Mesodermal cell (in vitro differentiated cells): ENCODE results near the gene DPH1.

ENCODE experiments used
- H3K27ac ChIP-seq: 2 replicates; pipeline ENCODE4 v1.7.0; 2013; ENCODE audit warnings: mild to moderate bottlenecking, low read depth, low read length, moderate library complexity; ENCODE audit not compliant: severe bottlenecking
- H3K36me3 ChIP-seq: 2 replicates; pipeline ENCODE4 v1.7.1; 2013; ENCODE audit warnings: mild to moderate bottlenecking, low read length, moderate library complexity; ENCODE audit not compliant: control insufficient read depth, insufficient read depth
- H3K4me1 ChIP-seq: one replicate; pipeline ENCODE4 v1.7.1; 2013; ENCODE audit warnings: mild to moderate bottlenecking, low read length; ENCODE audit not compliant: insufficient read depth, control insufficient read depth, poor library complexity, severe bottlenecking
- H3K4me3 ChIP-seq: 2 replicates; pipeline ENCODE4 v1.7.0; 2013; ENCODE audit warnings: low read length, control low read depth, mild to moderate bottlenecking; ENCODE audit not compliant: insufficient read depth, poor library complexity, severe bottlenecking; ENCODE audit errors: extremely low read depth
- H3K9me3 ChIP-seq: 2 replicates; pipeline ENCODE4 v1.7.1; 2013; ENCODE audit warnings: mild to moderate bottlenecking, low read length, moderate library complexity; ENCODE audit not compliant: control insufficient read depth
- WGBS, 2 experiments: methylation state at CpG; one replicate each; pipeline ENCODE4 v1.1.5; 2013; ENCODE audit warnings: missing lambda C conversion rate in 2 of 2; ENCODE audit not compliant: insufficient coverage in 2 of 2; 5-methylcytosine and 5-hydroxymethylcytosine counted together

The DPH1 gene

GRCh38 chr17:2020721-2021120 lies 9.2 kb upstream of the DPH1 start:
- H3K36me3 ChIP-seq, result no peaks in the 10 kb centered on the region
- H3K27ac ChIP-seq, result no peak overlapping the region
- 40 to 78% methylated on average over 1 to 8 of the region's 8 CpGs for WGBS, 2 experiments
- H3K4me3 ChIP-seq, result no peak overlapping the region
- no peaks in the 10 kb centered on the region for H3K4me1 ChIP-seq
- no peaks in the 10 kb centered on the region for H3K9me3 ChIP-seq

GRCh38 chr17:2022647-2023240 lies 7.2 kb upstream of the DPH1 start:
- H3K36me3 ChIP-seq, result no peaks in the 10 kb centered on the region
- H3K9me3 ChIP-seq, result no peaks in the 10 kb centered on the region
- H3K27ac ChIP-seq, result no peak overlapping the region
- 88 to 90% methylated on average over 13 to 14 of the region's 15 CpGs for WGBS, 2 experiments
- H3K4me3 ChIP-seq, result no peak overlapping the region
- no peaks in the 10 kb centered on the region for H3K4me1 ChIP-seq

GRCh38 chr17:2023256-2023655 lies 6.7 kb upstream of the DPH1 start:
- WGBS, 2 experiments, result 32 to 40% methylated on average over 9 to 14 of the region's 16 CpGs
- Histone ChIP-seq H3K27ac (no peak overlapping the region), H3K4me1 (no peaks in the 10 kb centered on the region), H3K9me3 (no peaks in the 10 kb centered on the region), H3K4me3 (no peak overlapping the region), H3K36me3 (no peaks in the 10 kb centered on the region)

GRCh38 chr17:2023692-2024571 lies 6.0 kb upstream of the DPH1 start:
- Histone ChIP-seq H3K36me3 (no peaks in the 10 kb centered on the region), H3K4me3 (peak overlapping the region; percentile 42), H3K27ac (no peak overlapping the region), H3K4me1 (no peaks in the 10 kb centered on the region), H3K9me3 (no peaks in the 10 kb centered on the region)
- 2% methylated on average over 59 to 74 of the region's 85 CpGs for WGBS, 2 experiments

- WGBS, 2 experiments, result 0 to 1% methylated on average over 69 to 70 of the region's 73 CpGs
- H3K36me3 ChIP-seq, result no peaks in the 10 kb centered on the region
- H3K4me3 ChIP-seq, result peak overlapping the region; percentile 42
- no peaks in the 10 kb centered on the region for H3K4me1 ChIP-seq
- no peaks in the 10 kb centered on the region for H3K9me3 ChIP-seq
- no peak overlapping the region for H3K27ac ChIP-seq
These were observed 5.3 kb upstream of the DPH1 start for GRCh38 chr17:2024572-2025219.

GRCh38 chr17:2025220-2025621 lies 4.7 kb upstream of the DPH1 start, which contains the start of gene RTN4RL1:
RTN4RL1 (minus strand) TSS chr17:2025334; CDS start chr17:2024865, 469 bp downstream.
- H3K36me3 ChIP-seq, result no peaks in the 10 kb centered on the region
- WGBS, 2 experiments, result 0 to 1% methylated on average over 21 to 37 of the region's 47 CpGs
- H3K4me1 ChIP-seq, result no peaks in the 10 kb centered on the region
- H3K4me3 ChIP-seq, result peak within 1 kb of the TSS; percentile 42
- no peaks in the 10 kb centered on the region for H3K9me3 ChIP-seq
- no peak within 1 kb of the TSS for H3K27ac ChIP-seq

- WGBS, 2 experiments, result 1 to 2% methylated on average over 39 to 47 of the region's 55 CpGs
- H3K4me3 ChIP-seq, result peak overlapping the region; percentile 42
- no peak overlapping the region for H3K27ac ChIP-seq
- H3K36me3 ChIP-seq, result no peaks in the 10 kb centered on the region
- H3K9me3 ChIP-seq, result no peaks in the 10 kb centered on the region
- peaks cover under 1% of the 10 kb centered on the region for H3K4me1 ChIP-seq
These were observed 4.2 kb upstream of the DPH1 start for GRCh38 chr17:2025622-2026309.

GRCh38 chr17:2027528-2028233 lies 2.3 kb upstream of the DPH1 start:
- WGBS, 2 experiments, result 90% methylated on average over 6 to 9 of the region's 11 CpGs
- no peak overlapping the region for H3K27ac ChIP-seq
- H3K4me1 ChIP-seq, result peaks cover 3% of the 10 kb centered on the region
- H3K36me3 ChIP-seq, result no peaks in the 10 kb centered on the region
- no peaks in the 10 kb centered on the region for H3K9me3 ChIP-seq
- no peak overlapping the region for H3K4me3 ChIP-seq

GRCh38 chr17:2028234-2028614 lies 1.7 kb upstream of the DPH1 start:
- WGBS, 2 experiments, result 86 to 88% methylated on average over 5 of the region's 5 CpGs
- Histone ChIP-seq H3K27ac (no peak overlapping the region), H3K4me3 (no peak overlapping the region), H3K36me3 (peaks cover under 1% of the 10 kb centered on the region), H3K9me3 (no peaks in the 10 kb centered on the region), H3K4me1 (peaks cover 3% of the 10 kb centered on the region)

GRCh38 chr17:2028737-2029136 lies 1.2 kb upstream of the DPH1 start:
- no peaks in the 10 kb centered on the region for H3K9me3 ChIP-seq
- peaks cover 6% of the 10 kb centered on the region for H3K36me3 ChIP-seq
- WGBS, 2 experiments, result 59 to 64% methylated on average over 6 of the region's 6 CpGs
- no peak overlapping the region for H3K4me3 ChIP-seq
- H3K27ac ChIP-seq, result no peak overlapping the region
- peaks cover 3% of the 10 kb centered on the region for H3K4me1 ChIP-seq
